HEK293 (cell line): ENCODE results near the gene TET2.

Experiments
- CTCF ChIA-PET: fragments of 350-600 bp; formaldehyde crosslinking; extraction: SDS; loops from one replicate; lab custom pipeline; 2021; ENCODE audit warnings: antibody characterized with exemption; lab: Yijun Ruan, JAX
- POLR2A ChIA-PET: fragments of 300-600 bp; formaldehyde crosslinking; extraction: SDS; loops from one replicate; lab custom pipeline; 2020; ENCODE audit warnings: antibody characterized with exemption, inconsistent platforms; lab: Yijun Ruan, JAX
- H3K27ac ChIP-seq: fragments of 200-500 bp; sonication (Bioruptor generic); 2 replicates; pipeline ENCODE4 v1.5.1; 2014; ENCODE audit warnings: low read depth, low read length, control low read depth, inconsistent platforms; ENCODE audit errors: extremely low read depth
- H3K36me3 ChIP-seq, 2 experiments: fragments of 200-500 bp in 1 of 2; sonication (Bioruptor generic) in 1 of 2; 1 replicate in 1 of 2; 2 replicates in 1 of 2; pipeline ENCODE4 v1.5.1; 2014 to 2017; ENCODE audit warnings: inconsistent platforms in 2 of 2, low read length in 2 of 2; ENCODE audit not compliant: control insufficient read depth in 2 of 2, insufficient read depth in 1 of 2
- H3K4me1 ChIP-seq: fragments of 200-500 bp; sonication (Bioruptor generic); 2 replicates; pipeline ENCODE4 v1.5.1; 2014; ENCODE audit warnings: mild to moderate bottlenecking, low read length, inconsistent platforms; ENCODE audit not compliant: control insufficient read depth, insufficient read depth
- H3K4me3 ChIP-seq: 2 replicates; pipeline ENCODE4 v1.5.1; 2011; ENCODE audit warnings: low read depth, mild to moderate bottlenecking, control low read depth, low read length, moderate library complexity
- H3K9me3 ChIP-seq: fragments of 200-500 bp; sonication (Bioruptor generic); 2 replicates; pipeline ENCODE4 v1.5.1; 2014; ENCODE audit warnings: low read depth, low read length, inconsistent platforms; ENCODE audit not compliant: control insufficient read depth, insufficient read depth
- BCL11B ChIP-seq: fragments of 450-650 bp; formaldehyde crosslinking; IDR thresholded peaks from 2 replicates; pipeline ENCODE4 v1.5.1; 2016; ENCODE audit warnings: low read depth, missing biosample characterization, missing genetic modification characterization
- FEZF1 ChIP-seq: fragments of 450-650 bp; formaldehyde crosslinking; IDR thresholded peaks from 2 replicates; pipeline ENCODE4 v1.5.1; 2016; ENCODE audit warnings: missing biosample characterization, missing genetic modification characterization
- KLF10 ChIP-seq: fragments of 450-650 bp; IDR thresholded peaks from 2 replicates; pipeline ENCODE4 v1.5.1; 2018; ENCODE audit warnings: missing biosample characterization, mild to moderate bottlenecking, missing genetic modification characterization
- PBX3 ChIP-seq: sonication (generic); formaldehyde crosslinking; IDR thresholded peaks from 2 replicates; pipeline ENCODE4 v1.8.1; 2022; ENCODE audit warnings: mild to moderate bottlenecking, moderate library complexity, missing genetic modification reagents
- REPIN1 ChIP-seq: fragments of 450-650 bp; formaldehyde crosslinking; IDR thresholded peaks from 2 replicates; pipeline ENCODE4 v1.5.1; 2017; ENCODE audit warnings: missing biosample characterization, missing genetic modification characterization, low read depth
- REST ChIP-seq: fragments of 450-650 bp; formaldehyde crosslinking; IDR thresholded peaks from 2 replicates; pipeline ENCODE4 v1.5.1; 2016; ENCODE audit warnings: missing biosample characterization, missing genetic modification characterization
- SALL2 ChIP-seq: fragments of 450-650 bp; formaldehyde crosslinking; IDR thresholded peaks from 2 replicates; pipeline ENCODE4 v1.5.0; 2017; ENCODE audit warnings: missing biosample characterization, mild to moderate bottlenecking, missing genetic modification characterization, borderline replicate concordance
- SETDB1 ChIP-seq: IDR thresholded peaks from one replicate; pipeline ENCODE4 v1.6.1; 2017; ENCODE audit warnings: mild to moderate bottlenecking, low read length, moderate library complexity, mixed read lengths; ENCODE audit not compliant: insufficient read length
- ZBTB21 ChIP-seq: fragments of 450-650 bp; formaldehyde crosslinking; IDR thresholded peaks from 2 replicates; pipeline ENCODE4 v1.5.1; 2017; ENCODE audit warnings: missing biosample characterization, missing genetic modification characterization
- ZEB2 ChIP-seq: fragments of 450-650 bp; formaldehyde crosslinking; IDR thresholded peaks from 2 replicates; pipeline ENCODE4 v1.5.1; 2016; ENCODE audit warnings: missing biosample characterization, missing genetic modification characterization
- ZNF132 ChIP-seq: fragments of 450-650 bp; formaldehyde crosslinking; IDR thresholded peaks from 2 replicates; pipeline ENCODE4 v1.5.1; 2017; ENCODE audit warnings: missing biosample characterization, missing genetic modification characterization, borderline replicate concordance
- ZNF133 ChIP-seq: fragments of 450-650 bp; formaldehyde crosslinking; IDR thresholded peaks from 2 replicates; pipeline ENCODE4 v1.5.1; 2016; ENCODE audit warnings: missing biosample characterization, missing genetic modification characterization
- ZNF155 ChIP-seq: fragments of 450-650 bp; formaldehyde crosslinking; IDR thresholded peaks from 2 replicates; pipeline ENCODE4 v1.5.1; 2016; ENCODE audit warnings: missing biosample characterization, missing genetic modification characterization
- ZNF157 ChIP-seq: fragments of 450-650 bp; formaldehyde crosslinking; IDR thresholded peaks from 2 replicates; pipeline ENCODE4 v1.5.1; 2016; ENCODE audit warnings: missing biosample characterization, missing genetic modification characterization
- ZNF211 ChIP-seq: fragments of 450-650 bp; formaldehyde crosslinking; IDR thresholded peaks from 2 replicates; pipeline ENCODE4 v1.5.1; 2016; ENCODE audit warnings: low read depth, missing biosample characterization, missing genetic modification characterization
- ZNF23 ChIP-seq: fragments of 450-650 bp; formaldehyde crosslinking; IDR thresholded peaks from 2 replicates; pipeline ENCODE4 v1.5.1; 2016; ENCODE audit warnings: missing biosample characterization, missing genetic modification characterization, borderline replicate concordance
- ZNF239 ChIP-seq: fragments of 450-650 bp; formaldehyde crosslinking; IDR thresholded peaks from 2 replicates; pipeline ENCODE4 v1.5.1; 2016; ENCODE audit warnings: missing biosample characterization, missing genetic modification characterization
- ZNF24 ChIP-seq: fragments of 450-650 bp; formaldehyde crosslinking; IDR thresholded peaks from 2 replicates; pipeline ENCODE4 v1.5.1; 2016; ENCODE audit warnings: missing biosample characterization, missing genetic modification characterization
- ZNF274 ChIP-seq, 2 experiments: fragments of 200-500 bp in 1 of 2; fragments of 450-650 bp in 1 of 2; sonication (Bioruptor generic) in 1 of 2; formaldehyde crosslinking in 1 of 2; IDR thresholded peaks; 2 replicates each; pipeline versions ENCODE4 v1.5.1 to v1.6.1; 2014 to 2016; ENCODE audit warnings: borderline replicate concordance in 1 of 2, inconsistent platforms in 1 of 2, low read length in 1 of 2, missing biosample characterization in 1 of 2, missing genetic modification characterization in 1 of 2
- ZNF350 ChIP-seq: fragments of 450-650 bp; formaldehyde crosslinking; IDR thresholded peaks from 2 replicates; pipeline ENCODE4 v1.5.0; 2017; ENCODE audit warnings: missing biosample characterization, mild to moderate bottlenecking, missing genetic modification characterization
- ZNF354C ChIP-seq: fragments of 450-650 bp; formaldehyde crosslinking; IDR thresholded peaks from 2 replicates; pipeline ENCODE4 v1.5.1; 2016; ENCODE audit warnings: missing biosample characterization, missing genetic modification characterization, low read depth, borderline replicate concordance
- ZNF561 ChIP-seq: fragments of 450-650 bp; IDR thresholded peaks from 2 replicates; pipeline ENCODE4 v1.5.1; 2018; ENCODE audit warnings: missing biosample characterization, missing genetic modification characterization, borderline replicate concordance
- ZNF639 ChIP-seq: fragments of 450-650 bp; formaldehyde crosslinking; IDR thresholded peaks from 2 replicates; pipeline ENCODE4 v1.5.1; 2016; ENCODE audit warnings: missing biosample characterization, missing genetic modification characterization
- ZNF660 ChIP-seq: fragments of 450-650 bp; IDR thresholded peaks from 2 replicates; pipeline ENCODE4 v1.5.1; 2018; ENCODE audit warnings: missing biosample characterization, mild to moderate bottlenecking, missing genetic modification characterization
- ZNF692 ChIP-seq: fragments of 450-650 bp; formaldehyde crosslinking; IDR thresholded peaks from 2 replicates; pipeline ENCODE4 v1.5.1; 2016; ENCODE audit warnings: missing biosample characterization, missing genetic modification characterization

The TET2 gene

GRCh38 chr4:105158837-105159236 is 12.2 kb downstream of the TET2 start:
- Histone ChIP-seq H3K36me3 (no peaks in the 10 kb centered on the region), H3K27ac (no peak overlapping the region)
- CTCF ChIA-PET: no interaction called here
- POLR2A ChIA-PET: no interaction called here
- TF ChIP-seq ZNF274 (IDR thresholded peaks at IDR 0.05; ENCODE audit: low read length): no peak
- no peak for TF ChIP-seq ZNF274 (tag by site-specific recombination; IDR thresholded peaks at IDR 0.05; ENCODE audit: borderline replicate concordance)
- TF ChIP-seq ZNF639 (tag by site-specific recombination): no peak
- TF ChIP-seq ZNF239: no peak
- TF ChIP-seq SALL2: no peak
- no peak for TF ChIP-seq ZNF350
- no peak for TF ChIP-seq SETDB1
- TF ChIP-seq FEZF1 (tag by site-specific recombination): no peak
- TF ChIP-seq, all 188 proteins: peak for 0
- no peaks in the 10 kb centered on the region for H3K4me1 ChIP-seq
- no peaks in the 10 kb centered on the region for H3K9me3 ChIP-seq
- H3K4me3 ChIP-seq: no peak overlapping the region

GRCh38 chr4:105162123-105162796 is 15.6 kb downstream of the TET2 start:
- H3K4me1 ChIP-seq: no peaks in the 10 kb centered on the region
- H3K9me3 ChIP-seq: no peaks in the 10 kb centered on the region
- H3K27ac ChIP-seq: no peak overlapping the region
- CTCF ChIA-PET: interaction anchor here (1.1 kb wide), 1 partner anchor 8 kb away, joined by 3 read pairs; no protein-coding TSS in a partner anchor
- H3K36me3 ChIP-seq: no peaks in the 10 kb centered on the region
- TF ChIP-seq ZEB2 (tag by site-specific recombination) (no peak), SALL2 (no peak), ZNF211 (tag by site-specific recombination) (no peak), ZNF155 (tag by site-specific recombination) (no peak), BCL11B (tag by site-specific recombination) (no peak), ZNF24 (tag by site-specific recombination) (no peak), REST (tag by site-specific recombination) (no peak), ZNF157 (tag by site-specific recombination) (no peak), REPIN1 (no peak), PBX3 (CRISPR knock-in tag) (no peak), ZNF660 (tag by site-specific recombination) (no peak), ZNF561 (tag by site-specific recombination) (no peak), ZNF354C (tag by site-specific recombination) (no peak), ZBTB21 (tag by site-specific recombination) (no peak), KLF10 (tag by site-specific recombination) (no peak), ZNF133 (tag by site-specific recombination) (no peak), ZNF132 (no peak), ZNF692 (tag by site-specific recombination) (no peak), ZNF23 (tag by site-specific recombination) (no peak)
- POLR2A ChIA-PET: interaction anchor here (1.9 kb wide), 1 partner anchor 15 kb away, joined by 6 read pairs; the partner anchor contains the start of gene TET2
- H3K4me3 ChIP-seq: no peak overlapping the region
